OCI-LY1 (cell line): ENCODE data around the gene CHST6.

ENCODE experiments used
- H2AFZ ChIP-seq: fragments of 200-600 bp; sonication (generic), shearing (Covaris generic); 2 replicates; pipeline ENCODE4 v1.6.0; 2014; ENCODE audit warnings: antibody characterized with exemption, mild to moderate bottlenecking, low read length
- H3F3A ChIP-seq: fragments of 200-600 bp; sonication (generic), shearing (Covaris generic); 2 replicates; pipeline ENCODE4 v1.6.0; 2014; ENCODE audit warnings: mild to moderate bottlenecking, antibody characterized with exemption, low read length, moderate library complexity; ENCODE audit not compliant: insufficient read depth
- H3K27ac ChIP-seq: fragments of 200-600 bp; sonication (generic); 2 replicates; pipeline ENCODE4 v1.5.1; 2014; ENCODE audit warnings: low read length, mixed run types, mild to moderate bottlenecking, low read depth; ENCODE audit not compliant: poor library complexity, severe bottlenecking
- H3K27me3 ChIP-seq: fragments of 200-600 bp; sonication (generic); 2 replicates; pipeline ENCODE4 v1.6.0; 2014; ENCODE audit warnings: antibody characterized with exemption, mild to moderate bottlenecking, low read length, moderate library complexity; ENCODE audit not compliant: insufficient read depth
- H3K36me3 ChIP-seq: fragments of 200-600 bp; sonication (generic); 2 replicates; pipeline ENCODE4 v1.6.1; 2014; ENCODE audit warnings: mild to moderate bottlenecking, antibody characterized with exemption, low read length, moderate library complexity, mixed read lengths; ENCODE audit not compliant: insufficient read depth
- H3K4me1 ChIP-seq: fragments of 200-600 bp; sonication (generic); 2 replicates; pipeline ENCODE4 v1.5.1; 2014; ENCODE audit warnings: mild to moderate bottlenecking, low read length, moderate library complexity; ENCODE audit not compliant: insufficient read depth, severe bottlenecking
- H3K4me2 ChIP-seq: fragments of 200-600 bp; sonication (generic), shearing (Covaris generic); 2 replicates; pipeline ENCODE4 v1.6.1; 2014; ENCODE audit warnings: low read length
- H3K4me3 ChIP-seq: fragments of 200-600 bp; sonication (generic); 2 replicates; pipeline ENCODE4 v1.5.1; 2014; ENCODE audit warnings: low read length, low read depth, mild to moderate bottlenecking, mixed read lengths; ENCODE audit not compliant: poor library complexity, severe bottlenecking
- H3K79me2 ChIP-seq: fragments of 200-600 bp; shearing (Covaris generic); 2 replicates; pipeline ENCODE4 v1.6.1; 2016; ENCODE audit warnings: mixed run types, low read length, mixed read lengths; ENCODE audit not compliant: insufficient read depth
- H3K9ac ChIP-seq: fragments of 200-600 bp; sonication (generic), shearing (Covaris generic); 2 replicates; pipeline ENCODE4 v1.6.1; 2014; ENCODE audit warnings: mild to moderate bottlenecking, low read length, mixed read lengths
- H3K9me2 ChIP-seq: fragments of 200-600 bp; sonication (generic), shearing (Covaris generic); 2 replicates; pipeline ENCODE4 v1.6.1; 2014; ENCODE audit warnings: low read depth, mild to moderate bottlenecking, low read length, mixed read lengths
- H3K9me3 ChIP-seq: fragments of 200-600 bp; shearing (Covaris generic); 2 replicates; pipeline ENCODE4 v1.6.1; 2014; ENCODE audit warnings: low read length, mixed read lengths
- H4K20me1 ChIP-seq: fragments of 200-600 bp; sonication (generic), shearing (Covaris generic); 2 replicates; pipeline ENCODE4 v1.6.0; 2016; ENCODE audit warnings: mild to moderate bottlenecking, low read length; ENCODE audit not compliant: insufficient read depth
- CTCF ChIP-seq: fragments of 200-600 bp; sonication (generic), shearing (Covaris generic); IDR thresholded peaks from 2 replicates; pipeline ENCODE4 v1.5.1; 2017; ENCODE audit warnings: mild to moderate bottlenecking, antibody characterized with exemption, low read length, moderate library complexity, mixed read lengths
- EZH2 ChIP-seq: fragments of 200-600 bp; sonication (generic), shearing (Covaris generic); IDR thresholded peaks from 2 replicates; pipeline ENCODE4 v1.8.0; 2017; ENCODE audit warnings: borderline replicate concordance, mixed run types, mild to moderate bottlenecking, antibody characterized with exemption, low read length, moderate library complexity, mixed read lengths

CHST6 gene

GRCh38 chr16:75529959-75530358, 34.7 kb upstream of the CHST6 start:
- 0 out of 2 replicates have a peak, but pooled peaks cover 3% of the 10 kb centered on the region for H3K27me3 ChIP-seq
- no peak overlapping the region for H3K27ac ChIP-seq
- no peaks in the 10 kb centered on the region for H3K9me2 ChIP-seq
- H3K4me3 ChIP-seq, result no peak overlapping the region
- H3K4me1 ChIP-seq, result no peaks in the 10 kb centered on the region
- no peaks in the 10 kb centered on the region for H3K36me3 ChIP-seq
- H3K79me2 ChIP-seq, result no peaks in the 10 kb centered on the region
- no peak overlapping the region for H3K9ac ChIP-seq
- no peaks in the 10 kb centered on the region for H4K20me1 ChIP-seq
- no peaks in the 10 kb centered on the region for H3K9me3 ChIP-seq
- H3F3A ChIP-seq, result no peaks in the 10 kb centered on the region
- no peak overlapping the region for H3K4me2 ChIP-seq
- TF ChIP-seq CTCF, result no peak
- no peak for TF ChIP-seq EZH2
- H2AFZ ChIP-seq, result no peak overlapping the region

DNA sequence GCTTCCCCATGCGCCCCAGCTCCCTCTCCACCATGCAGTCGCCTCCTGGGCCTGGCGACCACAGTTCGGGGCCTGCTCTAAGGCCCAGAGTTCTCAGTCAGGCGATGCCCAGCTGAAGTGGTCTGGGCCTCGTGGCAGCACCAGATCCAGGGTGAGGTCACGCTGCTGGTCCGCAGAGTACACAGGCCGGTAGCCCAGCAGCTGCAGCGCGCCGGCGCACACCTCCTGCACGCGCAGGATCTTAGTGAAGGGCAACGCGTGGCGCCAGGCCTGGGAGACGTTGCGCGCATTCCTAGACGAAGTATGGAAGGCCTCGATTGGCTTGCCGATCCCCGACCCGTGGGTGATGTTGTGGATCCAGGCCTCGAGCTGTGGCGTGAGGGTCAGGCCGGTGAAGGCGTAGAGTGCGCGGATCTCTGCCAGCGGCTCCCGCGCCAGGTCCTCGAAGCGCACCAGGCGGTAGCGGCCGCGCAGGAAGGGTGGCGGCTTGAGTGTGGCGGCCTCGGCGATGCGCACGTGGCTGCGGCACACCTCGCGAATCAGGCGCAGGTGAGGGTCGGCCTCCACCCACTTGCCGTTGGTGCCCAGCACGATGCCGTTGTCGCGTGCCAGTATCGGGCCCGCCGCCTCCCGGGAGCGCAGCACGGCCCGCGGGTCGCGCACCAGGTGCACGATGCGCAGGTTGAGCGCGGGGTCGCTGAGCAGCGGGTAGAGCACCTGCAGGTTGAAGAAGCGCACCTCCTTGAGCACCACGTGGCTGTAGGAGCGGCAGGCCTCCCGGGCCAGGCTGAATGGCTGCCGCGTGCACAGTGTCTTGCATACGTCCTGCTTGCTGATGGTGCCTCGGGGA, 34.0 kb upstream of the CHST6 start:
- H3K36me3 ChIP-seq, result no peaks in the 10 kb centered on the region
- no peaks in the 10 kb centered on the region for H3K9me2 ChIP-seq
- no peak overlapping the region for H3K4me2 ChIP-seq
- H3F3A ChIP-seq, result no peaks in the 10 kb centered on the region
- H3K4me1 ChIP-seq, result no peaks in the 10 kb centered on the region
- H3K9ac ChIP-seq, result no peak overlapping the region
- TF ChIP-seq EZH2 (no peak), CTCF (no peak)
- H3K4me3 ChIP-seq, result no peak overlapping the region
- H2AFZ ChIP-seq, result no peak overlapping the region
- H4K20me1 ChIP-seq, result no peaks in the 10 kb centered on the region
- H3K79me2 ChIP-seq, result no peaks in the 10 kb centered on the region
- H3K9me3 ChIP-seq, result no peaks in the 10 kb centered on the region
- H3K27ac ChIP-seq, result no peak overlapping the region
- 0 out of 2 replicates have a peak, but pooled peaks cover 3% of the 10 kb centered on the region for H3K27me3 ChIP-seq

GRCh38 chr16:75527825-75528299, 32.6 kb upstream of the CHST6 start:
- Histone ChIP-seq H3K4me2 (no peak overlapping the region), H3K9me3 (no peaks in the 10 kb centered on the region)

More at GRCh38 chr16:75527825-75528299, 32.6 kb upstream of the CHST6 start:
- Histone ChIP-seq H3K9me2 (no peaks in the 10 kb centered on the region), H3K4me3 (no peak overlapping the region), H3K9ac (no peak overlapping the region), H3K79me2 (no peaks in the 10 kb centered on the region), H3K36me3 (no peaks in the 10 kb centered on the region), H3F3A (no peaks in the 10 kb centered on the region), H2AFZ (no peak overlapping the region), H3K4me1 (no peaks in the 10 kb centered on the region), H3K27ac (no peak overlapping the region), H4K20me1 (no peaks in the 10 kb centered on the region), H3K27me3 (0 out of 2 replicates have a peak, but pooled peaks cover 3% of the 10 kb centered on the region)
- TF ChIP-seq CTCF (no peak), EZH2 (no peak)
